HEK293 (cell line): ENCODE data around the gene MEAF6.

Experiments used
- CTCF ChIA-PET: fragments of 350-600 bp; formaldehyde crosslinking; extraction: SDS; loops from one replicate; lab custom pipeline; 2021; ENCODE audit warnings: antibody characterized with exemption; lab: Yijun Ruan, JAX
- POLR2A ChIA-PET: fragments of 300-600 bp; formaldehyde crosslinking; extraction: SDS; loops from one replicate; lab custom pipeline; 2020; ENCODE audit warnings: antibody characterized with exemption, inconsistent platforms; lab: Yijun Ruan, JAX
- H3K27ac ChIP-seq: fragments of 200-500 bp; sonication (Bioruptor generic); 2 replicates; pipeline ENCODE4 v1.5.1; 2014; ENCODE audit warnings: low read depth, low read length, control low read depth, inconsistent platforms; ENCODE audit errors: extremely low read depth
- H3K36me3 ChIP-seq, 2 experiments: fragments of 200-500 bp in 1 of 2; sonication (Bioruptor generic) in 1 of 2; 1 replicate in 1 of 2; 2 replicates in 1 of 2; pipeline ENCODE4 v1.5.1; 2014 to 2017; ENCODE audit warnings: inconsistent platforms in 2 of 2, low read length in 2 of 2; ENCODE audit not compliant: control insufficient read depth in 2 of 2, insufficient read depth in 1 of 2
- H3K4me1 ChIP-seq: fragments of 200-500 bp; sonication (Bioruptor generic); 2 replicates; pipeline ENCODE4 v1.5.1; 2014; ENCODE audit warnings: mild to moderate bottlenecking, low read length, inconsistent platforms; ENCODE audit not compliant: control insufficient read depth, insufficient read depth
- H3K4me3 ChIP-seq: 2 replicates; pipeline ENCODE4 v1.5.1; 2011; ENCODE audit warnings: low read depth, mild to moderate bottlenecking, control low read depth, low read length, moderate library complexity
- H3K9me3 ChIP-seq: fragments of 200-500 bp; sonication (Bioruptor generic); 2 replicates; pipeline ENCODE4 v1.5.1; 2014; ENCODE audit warnings: low read depth, low read length, inconsistent platforms; ENCODE audit not compliant: control insufficient read depth, insufficient read depth
- GFI1B ChIP-seq: fragments of 450-650 bp; formaldehyde crosslinking; IDR thresholded peaks from 2 replicates; pipeline ENCODE4 v1.5.1; 2016; ENCODE audit warnings: missing biosample characterization, missing genetic modification characterization
- KLF1 ChIP-seq: fragments of 450-650 bp; formaldehyde crosslinking; IDR thresholded peaks from 2 replicates; pipeline ENCODE4 v1.5.1; 2016; ENCODE audit warnings: missing biosample characterization, missing genetic modification characterization
- OSR2 ChIP-seq: fragments of 450-650 bp; formaldehyde crosslinking; IDR thresholded peaks from 2 replicates; pipeline ENCODE4 v1.5.1; 2016; ENCODE audit warnings: missing biosample characterization, missing genetic modification characterization
- SP3 ChIP-seq: fragments of 450-650 bp; formaldehyde crosslinking; IDR thresholded peaks from 2 replicates; pipeline ENCODE4 v1.5.1; 2016; ENCODE audit warnings: missing biosample characterization, missing genetic modification characterization
- ZNF112 ChIP-seq: fragments of 450-650 bp; formaldehyde crosslinking; IDR thresholded peaks from 2 replicates; pipeline ENCODE4 v1.5.0; 2017; ENCODE audit warnings: missing biosample characterization, missing genetic modification characterization
- ZNF274 ChIP-seq, 2 experiments: fragments of 200-500 bp in 1 of 2; fragments of 450-650 bp in 1 of 2; sonication (Bioruptor generic) in 1 of 2; formaldehyde crosslinking in 1 of 2; IDR thresholded peaks; 2 replicates each; pipeline versions ENCODE4 v1.5.1 to v1.6.1; 2014 to 2016; ENCODE audit warnings: borderline replicate concordance in 1 of 2, inconsistent platforms in 1 of 2, low read length in 1 of 2, missing biosample characterization in 1 of 2, missing genetic modification characterization in 1 of 2
- ZNF423 ChIP-seq: fragments of 450-650 bp; formaldehyde crosslinking; IDR thresholded peaks from 2 replicates; pipeline ENCODE4 v1.5.1; 2016; ENCODE audit warnings: missing biosample characterization, missing genetic modification characterization
- ZNF529 ChIP-seq: fragments of 450-650 bp; formaldehyde crosslinking; IDR thresholded peaks from 2 replicates; pipeline ENCODE4 v1.5.1; 2017; ENCODE audit warnings: missing genetic modification characterization, missing biosample characterization; ENCODE audit not compliant: insufficient replicate concordance
- ZNF701 ChIP-seq: fragments of 450-650 bp; formaldehyde crosslinking; IDR thresholded peaks from 2 replicates; pipeline ENCODE4 v1.5.1; 2016; ENCODE audit warnings: missing biosample characterization, missing genetic modification characterization
- TF ChIP-seq, protein P1 (sequence below): fragments of 450-650 bp; formaldehyde crosslinking; IDR thresholded peaks from 2 replicates; pipeline ENCODE4 v1.5.1; 2016; ENCODE audit warnings: missing biosample characterization, missing genetic modification characterization
- TF ChIP-seq, protein P2 (sequence below): fragments of 450-650 bp; formaldehyde crosslinking; IDR thresholded peaks from 2 replicates; pipeline ENCODE4 v1.5.1; 2016; ENCODE audit warnings: missing biosample characterization, missing genetic modification characterization, borderline replicate concordance
- TF ChIP-seq, protein P3 (sequence below): fragments of 450-650 bp; formaldehyde crosslinking; IDR thresholded peaks from 2 replicates; pipeline ENCODE4 v1.5.1; 2017; ENCODE audit warnings: missing biosample characterization, missing genetic modification characterization
- TF ChIP-seq, protein P4 (sequence below): fragments of 450-650 bp; formaldehyde crosslinking; optimal IDR thresholded peaks from 2 replicates; pipeline ENCODE3; 2016; ENCODE audit warnings: missing biosample characterization, mild to moderate bottlenecking, missing genetic modification characterization
- TF ChIP-seq, protein P5 (sequence below): fragments of 450-650 bp; formaldehyde crosslinking; IDR thresholded peaks from 2 replicates; pipeline ENCODE4 v1.5.1; 2017; ENCODE audit warnings: missing biosample characterization, missing genetic modification characterization
- TF ChIP-seq, protein P6 (sequence below): fragments of 450-650 bp; formaldehyde crosslinking; IDR thresholded peaks from 2 replicates; pipeline ENCODE4 v1.5.1; 2016; ENCODE audit warnings: missing biosample characterization, missing genetic modification characterization
- TF ChIP-seq, protein P7 (sequence below): fragments of 450-650 bp; formaldehyde crosslinking; IDR thresholded peaks from 2 replicates; pipeline ENCODE4 v1.5.1; 2017; ENCODE audit warnings: missing biosample characterization, missing genetic modification characterization

MEAF6 gene

DNA sequence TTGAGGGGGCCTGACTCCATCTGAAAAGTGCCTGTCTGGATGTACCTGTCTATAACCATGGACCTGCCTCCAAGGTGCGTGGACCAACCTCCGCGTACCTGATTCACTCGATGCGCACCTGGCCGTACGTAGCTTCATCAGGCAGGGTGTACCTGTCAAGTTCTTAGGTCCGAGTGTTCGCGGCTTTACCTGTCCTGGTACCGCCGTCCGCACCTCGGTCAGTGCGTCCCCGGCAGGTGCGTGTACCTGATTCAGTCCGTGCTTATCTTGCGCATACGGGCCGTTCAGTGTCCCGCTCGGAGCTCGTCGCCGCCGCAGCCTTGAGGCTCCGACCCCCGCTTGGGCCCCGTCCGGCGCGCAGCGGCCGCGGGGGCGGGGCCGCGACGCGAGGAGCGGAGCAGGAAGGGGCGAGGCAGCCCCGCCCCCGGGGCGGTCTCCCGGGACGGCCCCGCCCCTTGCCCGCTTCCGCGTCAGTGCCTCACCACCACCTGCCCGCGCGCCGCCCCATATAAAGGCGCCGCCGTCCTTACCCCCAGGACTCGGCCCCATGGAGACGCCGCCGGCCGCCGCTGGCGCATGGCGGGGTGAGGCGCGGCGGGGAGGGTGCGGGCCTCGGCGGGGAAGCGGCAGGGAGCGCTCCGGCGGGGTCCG, 40.4 kb downstream of the MEAF6 start, which contains the start of gene ZC3H12A:
ZC3H12A (plus strand) TSS at position 535 of the 651 bp plus-strand sequence. CDS start 917 bp downstream, outside the sequence.
- CTCF ChIA-PET = interaction anchor here (0.7 to 10.7 kb wide), 5 partner anchors 9 to 208 kb away, joined by 5 to 127 read pairs (median 6); no protein-coding TSS in a partner anchor
- peaks cover 18% of the 10 kb centered on the region for H3K4me1 ChIP-seq
- no peak for TF ChIP-seq ZNF112 (tag by site-specific recombination)
- TF ChIP-seq, protein P1, sequence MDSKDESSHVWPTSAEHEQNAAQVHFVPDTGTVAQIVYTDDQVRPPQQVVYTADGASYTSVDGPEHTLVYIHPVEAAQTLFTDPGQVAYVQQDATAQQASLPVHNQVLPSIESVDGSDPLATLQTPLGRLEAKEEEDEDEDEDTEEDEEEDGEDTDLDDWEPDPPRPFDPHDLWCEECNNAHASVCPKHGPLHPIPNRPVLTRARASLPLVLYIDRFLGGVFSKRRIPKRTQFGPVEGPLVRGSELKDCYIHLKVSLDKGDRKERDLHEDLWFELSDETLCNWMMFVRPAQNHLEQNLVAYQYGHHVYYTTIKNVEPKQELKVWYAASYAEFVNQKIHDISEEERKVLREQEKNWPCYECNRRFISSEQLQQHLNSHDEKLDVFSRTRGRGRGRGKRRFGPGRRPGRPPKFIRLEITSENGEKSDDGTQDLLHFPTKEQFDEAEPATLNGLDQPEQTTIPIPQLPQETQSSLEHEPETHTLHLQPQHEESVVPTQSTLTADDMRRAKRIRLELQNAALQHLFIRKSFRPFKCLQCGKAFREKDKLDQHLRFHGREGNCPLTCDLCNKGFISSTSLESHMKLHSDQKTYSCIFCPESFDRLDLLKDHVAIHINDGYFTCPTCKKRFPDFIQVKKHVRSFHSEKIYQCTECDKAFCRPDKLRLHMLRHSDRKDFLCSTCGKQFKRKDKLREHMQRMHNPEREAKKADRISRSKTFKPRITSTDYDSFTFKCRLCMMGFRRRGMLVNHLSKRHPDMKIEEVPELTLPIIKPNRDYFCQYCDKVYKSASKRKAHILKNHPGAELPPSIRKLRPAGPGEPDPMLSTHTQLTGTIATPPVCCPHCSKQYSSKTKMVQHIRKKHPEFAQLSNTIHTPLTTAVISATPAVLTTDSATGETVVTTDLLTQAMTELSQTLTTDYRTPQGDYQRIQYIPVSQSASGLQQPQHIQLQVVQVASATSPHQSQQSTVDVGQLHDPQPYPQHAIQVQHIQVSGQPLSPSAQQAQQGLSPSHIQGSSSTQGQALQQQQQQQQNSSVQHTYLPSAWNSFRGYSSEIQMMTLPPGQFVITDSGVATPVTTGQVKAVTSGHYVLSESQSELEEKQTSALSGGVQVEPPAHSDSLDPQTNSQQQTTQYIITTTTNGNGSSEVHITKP (tag by site-specific recombination) = no peak; the same call in 1 of the 2 replicates
- TF ChIP-seq KLF1 (tag by site-specific recombination) = no peak
- TF ChIP-seq, protein P2, sequence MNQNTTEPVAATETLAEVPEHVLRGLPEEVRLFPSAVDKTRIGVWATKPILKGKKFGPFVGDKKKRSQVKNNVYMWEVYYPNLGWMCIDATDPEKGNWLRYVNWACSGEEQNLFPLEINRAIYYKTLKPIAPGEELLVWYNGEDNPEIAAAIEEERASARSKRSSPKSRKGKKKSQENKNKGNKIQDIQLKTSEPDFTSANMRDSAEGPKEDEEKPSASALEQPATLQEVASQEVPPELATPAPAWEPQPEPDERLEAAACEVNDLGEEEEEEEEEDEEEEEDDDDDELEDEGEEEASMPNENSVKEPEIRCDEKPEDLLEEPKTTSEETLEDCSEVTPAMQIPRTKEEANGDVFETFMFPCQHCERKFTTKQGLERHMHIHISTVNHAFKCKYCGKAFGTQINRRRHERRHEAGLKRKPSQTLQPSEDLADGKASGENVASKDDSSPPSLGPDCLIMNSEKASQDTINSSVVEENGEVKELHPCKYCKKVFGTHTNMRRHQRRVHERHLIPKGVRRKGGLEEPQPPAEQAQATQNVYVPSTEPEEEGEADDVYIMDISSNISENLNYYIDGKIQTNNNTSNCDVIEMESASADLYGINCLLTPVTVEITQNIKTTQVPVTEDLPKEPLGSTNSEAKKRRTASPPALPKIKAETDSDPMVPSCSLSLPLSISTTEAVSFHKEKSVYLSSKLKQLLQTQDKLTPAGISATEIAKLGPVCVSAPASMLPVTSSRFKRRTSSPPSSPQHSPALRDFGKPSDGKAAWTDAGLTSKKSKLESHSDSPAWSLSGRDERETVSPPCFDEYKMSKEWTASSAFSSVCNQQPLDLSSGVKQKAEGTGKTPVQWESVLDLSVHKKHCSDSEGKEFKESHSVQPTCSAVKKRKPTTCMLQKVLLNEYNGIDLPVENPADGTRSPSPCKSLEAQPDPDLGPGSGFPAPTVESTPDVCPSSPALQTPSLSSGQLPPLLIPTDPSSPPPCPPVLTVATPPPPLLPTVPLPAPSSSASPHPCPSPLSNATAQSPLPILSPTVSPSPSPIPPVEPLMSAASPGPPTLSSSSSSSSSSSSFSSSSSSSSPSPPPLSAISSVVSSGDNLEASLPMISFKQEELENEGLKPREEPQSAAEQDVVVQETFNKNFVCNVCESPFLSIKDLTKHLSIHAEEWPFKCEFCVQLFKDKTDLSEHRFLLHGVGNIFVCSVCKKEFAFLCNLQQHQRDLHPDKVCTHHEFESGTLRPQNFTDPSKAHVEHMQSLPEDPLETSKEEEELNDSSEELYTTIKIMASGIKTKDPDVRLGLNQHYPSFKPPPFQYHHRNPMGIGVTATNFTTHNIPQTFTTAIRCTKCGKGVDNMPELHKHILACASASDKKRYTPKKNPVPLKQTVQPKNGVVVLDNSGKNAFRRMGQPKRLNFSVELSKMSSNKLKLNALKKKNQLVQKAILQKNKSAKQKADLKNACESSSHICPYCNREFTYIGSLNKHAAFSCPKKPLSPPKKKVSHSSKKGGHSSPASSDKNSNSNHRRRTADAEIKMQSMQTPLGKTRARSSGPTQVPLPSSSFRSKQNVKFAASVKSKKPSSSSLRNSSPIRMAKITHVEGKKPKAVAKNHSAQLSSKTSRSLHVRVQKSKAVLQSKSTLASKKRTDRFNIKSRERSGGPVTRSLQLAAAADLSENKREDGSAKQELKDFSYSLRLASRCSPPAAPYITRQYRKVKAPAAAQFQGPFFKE = 0 out of 2 replicates have a peak, but pooled peaks have one; percentile 73
- TF ChIP-seq, protein P3, sequence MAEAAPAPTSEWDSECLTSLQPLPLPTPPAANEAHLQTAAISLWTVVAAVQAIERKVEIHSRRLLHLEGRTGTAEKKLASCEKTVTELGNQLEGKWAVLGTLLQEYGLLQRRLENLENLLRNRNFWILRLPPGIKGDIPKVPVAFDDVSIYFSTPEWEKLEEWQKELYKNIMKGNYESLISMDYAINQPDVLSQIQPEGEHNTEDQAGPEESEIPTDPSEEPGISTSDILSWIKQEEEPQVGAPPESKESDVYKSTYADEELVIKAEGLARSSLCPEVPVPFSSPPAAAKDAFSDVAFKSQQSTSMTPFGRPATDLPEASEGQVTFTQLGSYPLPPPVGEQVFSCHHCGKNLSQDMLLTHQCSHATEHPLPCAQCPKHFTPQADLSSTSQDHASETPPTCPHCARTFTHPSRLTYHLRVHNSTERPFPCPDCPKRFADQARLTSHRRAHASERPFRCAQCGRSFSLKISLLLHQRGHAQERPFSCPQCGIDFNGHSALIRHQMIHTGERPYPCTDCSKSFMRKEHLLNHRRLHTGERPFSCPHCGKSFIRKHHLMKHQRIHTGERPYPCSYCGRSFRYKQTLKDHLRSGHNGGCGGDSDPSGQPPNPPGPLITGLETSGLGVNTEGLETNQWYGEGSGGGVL (tag by site-specific recombination) = no peak
- TF ChIP-seq, protein P4, sequence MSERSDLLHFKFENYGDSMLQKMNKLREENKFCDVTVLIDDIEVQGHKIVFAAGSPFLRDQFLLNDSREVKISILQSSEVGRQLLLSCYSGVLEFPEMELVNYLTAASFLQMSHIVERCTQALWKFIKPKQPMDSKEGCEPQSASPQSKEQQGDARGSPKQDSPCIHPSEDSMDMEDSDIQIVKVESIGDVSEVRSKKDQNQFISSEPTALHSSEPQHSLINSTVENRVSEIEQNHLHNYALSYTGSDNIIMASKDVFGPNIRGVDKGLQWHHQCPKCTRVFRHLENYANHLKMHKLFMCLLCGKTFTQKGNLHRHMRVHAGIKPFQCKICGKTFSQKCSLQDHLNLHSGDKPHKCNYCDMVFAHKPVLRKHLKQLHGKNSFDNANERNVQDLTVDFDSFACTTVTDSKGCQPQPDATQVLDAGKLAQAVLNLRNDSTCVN (tag by site-specific recombination) = peak; percentile 51
- no peak for TF ChIP-seq ZNF274 (IDR thresholded peaks at IDR 0.05; ENCODE audit: low read length)
- no peak for TF ChIP-seq ZNF274 (tag by site-specific recombination; IDR thresholded peaks at IDR 0.05; ENCODE audit: borderline replicate concordance)
- no peak for TF ChIP-seq OSR2
- TF ChIP-seq, protein P5, sequence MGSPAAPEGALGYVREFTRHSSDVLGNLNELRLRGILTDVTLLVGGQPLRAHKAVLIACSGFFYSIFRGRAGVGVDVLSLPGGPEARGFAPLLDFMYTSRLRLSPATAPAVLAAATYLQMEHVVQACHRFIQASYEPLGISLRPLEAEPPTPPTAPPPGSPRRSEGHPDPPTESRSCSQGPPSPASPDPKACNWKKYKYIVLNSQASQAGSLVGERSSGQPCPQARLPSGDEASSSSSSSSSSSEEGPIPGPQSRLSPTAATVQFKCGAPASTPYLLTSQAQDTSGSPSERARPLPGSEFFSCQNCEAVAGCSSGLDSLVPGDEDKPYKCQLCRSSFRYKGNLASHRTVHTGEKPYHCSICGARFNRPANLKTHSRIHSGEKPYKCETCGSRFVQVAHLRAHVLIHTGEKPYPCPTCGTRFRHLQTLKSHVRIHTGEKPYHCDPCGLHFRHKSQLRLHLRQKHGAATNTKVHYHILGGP (tag by site-specific recombination) = no peak
- TF ChIP-seq ZNF529 (tag by site-specific recombination) = no peak
- TF ChIP-seq, protein P6, sequence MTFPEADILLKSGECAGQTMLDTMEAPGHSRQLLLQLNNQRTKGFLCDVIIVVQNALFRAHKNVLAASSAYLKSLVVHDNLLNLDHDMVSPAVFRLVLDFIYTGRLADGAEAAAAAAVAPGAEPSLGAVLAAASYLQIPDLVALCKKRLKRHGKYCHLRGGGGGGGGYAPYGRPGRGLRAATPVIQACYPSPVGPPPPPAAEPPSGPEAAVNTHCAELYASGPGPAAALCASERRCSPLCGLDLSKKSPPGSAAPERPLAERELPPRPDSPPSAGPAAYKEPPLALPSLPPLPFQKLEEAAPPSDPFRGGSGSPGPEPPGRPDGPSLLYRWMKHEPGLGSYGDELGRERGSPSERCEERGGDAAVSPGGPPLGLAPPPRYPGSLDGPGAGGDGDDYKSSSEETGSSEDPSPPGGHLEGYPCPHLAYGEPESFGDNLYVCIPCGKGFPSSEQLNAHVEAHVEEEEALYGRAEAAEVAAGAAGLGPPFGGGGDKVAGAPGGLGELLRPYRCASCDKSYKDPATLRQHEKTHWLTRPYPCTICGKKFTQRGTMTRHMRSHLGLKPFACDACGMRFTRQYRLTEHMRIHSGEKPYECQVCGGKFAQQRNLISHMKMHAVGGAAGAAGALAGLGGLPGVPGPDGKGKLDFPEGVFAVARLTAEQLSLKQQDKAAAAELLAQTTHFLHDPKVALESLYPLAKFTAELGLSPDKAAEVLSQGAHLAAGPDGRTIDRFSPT = no peak
- no peak for TF ChIP-seq GFI1B (tag by site-specific recombination)
- TF ChIP-seq SP3 (tag by site-specific recombination) = peak; percentile 37; the same call in 1 of the 2 replicates
- TF ChIP-seq, protein P7, sequence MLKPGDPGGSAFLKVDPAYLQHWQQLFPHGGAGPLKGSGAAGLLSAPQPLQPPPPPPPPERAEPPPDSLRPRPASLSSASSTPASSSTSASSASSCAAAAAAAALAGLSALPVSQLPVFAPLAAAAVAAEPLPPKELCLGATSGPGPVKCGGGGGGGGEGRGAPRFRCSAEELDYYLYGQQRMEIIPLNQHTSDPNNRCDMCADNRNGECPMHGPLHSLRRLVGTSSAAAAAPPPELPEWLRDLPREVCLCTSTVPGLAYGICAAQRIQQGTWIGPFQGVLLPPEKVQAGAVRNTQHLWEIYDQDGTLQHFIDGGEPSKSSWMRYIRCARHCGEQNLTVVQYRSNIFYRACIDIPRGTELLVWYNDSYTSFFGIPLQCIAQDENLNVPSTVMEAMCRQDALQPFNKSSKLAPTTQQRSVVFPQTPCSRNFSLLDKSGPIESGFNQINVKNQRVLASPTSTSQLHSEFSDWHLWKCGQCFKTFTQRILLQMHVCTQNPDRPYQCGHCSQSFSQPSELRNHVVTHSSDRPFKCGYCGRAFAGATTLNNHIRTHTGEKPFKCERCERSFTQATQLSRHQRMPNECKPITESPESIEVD (tag by site-specific recombination) = no peak
- TF ChIP-seq ZNF423 (tag by site-specific recombination) = no peak
- TF ChIP-seq ZNF701 (tag by site-specific recombination) = no peak

More for the DNA sequence above, 40.4 kb downstream of the MEAF6 start, which contains the start of gene ZC3H12A:
- H3K36me3 ChIP-seq = peaks cover 0 to 38% of the 10 kb centered on the region in 2 experiments; a peak in 1 of 3 replicates
- H3K27ac ChIP-seq = peak within 1 kb of the TSS; percentile 42; the same call in 1 of the 2 replicates
- no peaks in the 10 kb centered on the region for H3K9me3 ChIP-seq
- H3K4me3 ChIP-seq = peak within 1 kb of the TSS; percentile 71
- POLR2A ChIA-PET = interaction anchor here (0.6 to 4.6 kb wide), 8 partner anchors 9 to 216 kb away, joined by 3 to 43 read pairs (median 6); partner anchors contain the start of genes MEAF6 and SNIP1
